ENCODE results near the gene ZBED6. TPM values are rescaled to one million over a fixed set of nuclear protein-coding genes. Genes with fewer than 3 reads are reported as not detected.

ZBED6 gene
- total and polyA plus RNA-seq, 10 of the 15 experiments (the other 5 are each of a cell fraction or from before 2014, with no cell fraction given): 0.13 to 15.9 (median 4.8) TPM

- TF ChIP-seq PKNOX1 (IDR thresholded peaks at IDR 0.05) (peak; percentile 49; the same call in 1 of the 2 replicates), KLF5 (IDR thresholded peaks at IDR 0.05; ENCODE audit: partially characterized antibody) (no peak), MYB (IDR thresholded peaks at IDR 0.05; ENCODE audit: borderline replicate concordance, low read depth, low read length) (no peak), RELA (IDR thresholded peaks at IDR 0.05; ENCODE audit: borderline replicate concordance, partially characterized antibody) (peak; percentile 94), POLR2AphosphoS2 (IDR thresholded peaks at IDR 0.05; ENCODE audit: low read depth, low read length) (peak; percentile 54; the same call in 1 of the 2 replicates), SMC3 (IDR thresholded peaks at IDR 0.05; ENCODE audit: borderline replicate concordance, low read length) (no peak), ZBED1 (IDR thresholded peaks at IDR 0.05; ENCODE audit: borderline replicate concordance) (no peak), TCF7 (IDR thresholded peaks at IDR 0.05; ENCODE audit: borderline replicate concordance) (no peak), NRF1 (conservative IDR thresholded peaks at IDR 0.05; ENCODE audit: low read depth, low read length) (no peak), SMARCA5 (IDR thresholded peaks at IDR 0.05) (no peak), NFYA (IDR thresholded peaks at IDR 0.05; ENCODE audit: borderline replicate concordance, low read depth, low read length) (no peak), STAT1 (conservative IDR thresholded peaks at IDR 0.05) (peak; percentile 49; the same call in 1 of the 2 replicates), BCLAF1 (IDR thresholded peaks at IDR 0.05) (no peak), FOS (IDR thresholded peaks at IDR 0.05; ENCODE audit: borderline replicate concordance, extremely low read depth, insufficient read length) (no peak), NR2F1 (conservative IDR thresholded peaks at IDR 0.05) (peak; percentile 84), PRDM15 (CRISPR knock-in tag; IDR thresholded peaks at IDR 0.05) (peak; percentile 66; the same call in 1 of the 2 replicates), EGR1 (IDR thresholded peaks at IDR 0.05; ENCODE audit: borderline replicate concordance in 1 of 2, low read depth in 2 of 2, low read length in 2 of 2) (no peak), ZBTB11 (CRISPR knock-in tag; IDR thresholded peaks at IDR 0.05) (peak; percentile 66)
Measured at GRCh38 chr1:203795441-203796235, at the start of gene ZBED6, which contains the start of gene ZC3H11A (continued).
